GM23338 (cell line): Measurements from ENCODE around the gene SLAMF8. TPM values are rescaled to one million over a fixed set of nuclear protein-coding genes. Genes with fewer than 3 reads are reported as not detected.

Experiments
- ATAC-seq: fragments of 200-7000 bp; cut with Tn5 transposase; 3 replicates; pipeline ENCODE4 v1.9.1; 2020
- DNase-seq: peaks from one replicate; pipeline ENCODE4 v3.0.0-alpha.2; 2015; ENCODE audit warnings: low spot score
- H2AFZ ChIP-seq: fragments of 200-600 bp; sonication (generic); 2 replicates; pipeline ENCODE4 v1.8.0; 2016; ENCODE audit warnings: antibody characterized with exemption, mild to moderate bottlenecking, moderate library complexity
- H3F3A ChIP-seq: fragments of 200-600 bp; sonication (generic); replicated peaks from 2 replicates; pipeline ENCODE4 v1.8.0; 2017; ENCODE audit warnings: antibody characterized with exemption, mixed run types, low read depth
- H3K27ac ChIP-seq: fragments of 200-600 bp; sonication (generic); 2 replicates; pipeline ENCODE4 v1.6.1; 2016; ENCODE audit warnings: low read depth
- H3K27me3 ChIP-seq: fragments of 200-600 bp; sonication (generic); 2 replicates; pipeline ENCODE4 v1.8.0; 2016; ENCODE audit warnings: mild to moderate bottlenecking, mixed run types, moderate library complexity; ENCODE audit not compliant: insufficient read depth
- H3K36me3 ChIP-seq: fragments of 200-600 bp; sonication (generic); 2 replicates; pipeline ENCODE4 v1.8.0; 2016; ENCODE audit warnings: mild to moderate bottlenecking; ENCODE audit not compliant: insufficient read depth
- H3K4me1 ChIP-seq: fragments of 200-600 bp; sonication (generic); 2 replicates; pipeline ENCODE4 v1.8.0; 2016; ENCODE audit warnings: mild to moderate bottlenecking, moderate library complexity; ENCODE audit not compliant: insufficient read depth
- H3K4me2 ChIP-seq: fragments of 200-600 bp; sonication (generic); 2 replicates; pipeline ENCODE4 v1.7.1; 2017; ENCODE audit warnings: mixed run types
- H3K4me3 ChIP-seq: fragments of 200-600 bp; sonication (generic); 2 replicates; pipeline ENCODE4 v1.6.1; 2016; ENCODE audit warnings: mixed run types
- H3K79me2 ChIP-seq: fragments of 200-600 bp; sonication (generic); replicated peaks from 2 replicates; pipeline ENCODE4 v1.8.0; 2017; ENCODE audit warnings: mild to moderate bottlenecking; ENCODE audit not compliant: insufficient read depth
- H3K9me2 ChIP-seq: fragments of 200-600 bp; sonication (generic); 2 replicates; pipeline ENCODE4 v1.8.0; 2017; ENCODE audit not compliant: insufficient read depth
- H4K20me1 ChIP-seq: fragments of 200-600 bp; sonication (generic); replicated peaks from 2 replicates; pipeline ENCODE4 v1.8.0; 2017; ENCODE audit warnings: mild to moderate bottlenecking; ENCODE audit not compliant: insufficient read depth
- H3K27ac Mint-ChIP-seq: 2 replicates; pipeline ENCODE4 v1.8.0; 2020; ENCODE audit warnings: inconsistent platforms, mild to moderate bottlenecking, moderate library complexity, mixed read lengths
- H3K27me3 Mint-ChIP-seq: 3 replicates; pipeline ENCODE4 v1.8.0; 2022; ENCODE audit warnings: low read depth, mild to moderate bottlenecking, moderate library complexity, mixed read lengths, inconsistent platforms; ENCODE audit not compliant: insufficient read depth, poor library complexity
- H3K36me3 Mint-ChIP-seq: 3 replicates; pipeline ENCODE4 v1.8.0; 2021; ENCODE audit warnings: low read depth, mild to moderate bottlenecking, inconsistent platforms, moderate library complexity, mixed read lengths
- H3K4me1 Mint-ChIP-seq: 3 replicates; pipeline ENCODE4 v1.8.0; 2020; ENCODE audit warnings: mild to moderate bottlenecking, inconsistent platforms, mixed read lengths
- H3K4me3 Mint-ChIP-seq: 3 replicates; pipeline ENCODE4 v1.8.0; 2021; ENCODE audit warnings: moderate library complexity, mild to moderate bottlenecking, inconsistent platforms, mixed read lengths
- H3K9me3 Mint-ChIP-seq: 3 replicates; pipeline ENCODE4 v1.8.0; 2020; ENCODE audit warnings: moderate library complexity, mild to moderate bottlenecking, inconsistent platforms, mixed read lengths
- CREB1 ChIP-seq: fragments of 250-450 bp; sonication (Bioruptor Pico); IDR thresholded peaks from 2 replicates; pipeline ENCODE4 v1.5.0; 2020; ENCODE audit warnings: low read depth, mild to moderate bottlenecking, moderate library complexity
- ETS1 ChIP-seq: IDR thresholded peaks from 2 replicates; pipeline ENCODE4 v1.6.1; 2016; ENCODE audit warnings: antibody characterized with exemption
- EZH2 ChIP-seq: fragments of 200-600 bp; sonication (generic); IDR thresholded peaks from one replicate; pipeline ENCODE4 v1.8.0; 2017; ENCODE audit warnings: antibody characterized with exemption, mild to moderate bottlenecking, low read depth; ENCODE audit not compliant: unreplicated experiment
- EZH2phosphoT487 ChIP-seq: fragments of 200-600 bp; sonication (generic); IDR thresholded peaks from one replicate; pipeline ENCODE4 v1.8.1; 2018; ENCODE audit warnings: antibody characterized with exemption; ENCODE audit not compliant: unreplicated experiment
- JUNB ChIP-seq: IDR thresholded peaks from one replicate; pipeline ENCODE4 v1.6.1; 2016; ENCODE audit warnings: antibody characterized with exemption; ENCODE audit not compliant: unreplicated experiment
- NANOG ChIP-seq: IDR thresholded peaks from 2 replicates; pipeline ENCODE4 v1.6.1; 2016; ENCODE audit warnings: antibody characterized with exemption, borderline replicate concordance
- POLR2AphosphoS5 ChIP-seq: IDR thresholded peaks from 2 replicates; pipeline ENCODE4 v1.6.1; 2016; ENCODE audit warnings: antibody characterized with exemption, low read depth
- REST ChIP-seq: IDR thresholded peaks from one replicate; pipeline ENCODE4 v1.6.1; 2018; ENCODE audit warnings: antibody characterized with exemption; ENCODE audit not compliant: unreplicated experiment
- STAT1 ChIP-seq: IDR thresholded peaks from one replicate; pipeline ENCODE4 v1.6.1; 2016; ENCODE audit warnings: antibody characterized with exemption; ENCODE audit not compliant: unreplicated experiment
- ZNF114 ChIP-seq: fragments of 250-450 bp; sonication (Bioruptor Pico); IDR thresholded peaks from 2 replicates; pipeline ENCODE4 v1.5.0; 2020; ENCODE audit warnings: mild to moderate bottlenecking, moderate library complexity
- ZNF331 ChIP-seq: fragments of 250-450 bp; sonication (Bioruptor Pico); IDR thresholded peaks from 2 replicates; pipeline ENCODE4 v1.5.0; 2020; ENCODE audit warnings: low read depth, mild to moderate bottlenecking, moderate library complexity
- ZNF462 ChIP-seq: fragments of 250-450 bp; sonication (Bioruptor Pico); IDR thresholded peaks from 2 replicates; pipeline ENCODE4 v1.5.0; 2020; ENCODE audit warnings: mild to moderate bottlenecking, moderate library complexity
- polyA plus RNA-seq: library from polyadenylated mRNA; unstranded; fragments of >200 nt; fragmentation: Nextera tagmentation; extraction: Ambion mirVana; gene quantifications from 2 replicates; pipeline ENCODE4 v1.2.1, GENCODE V29; 2016
- total RNA-seq: library from RNA; depleted of rRNA; stranded (reverse); fragments of >200 nt; shearing (Covaris generic); gene quantifications from 2 replicates; pipeline ENCODE4 v1.2.3, GENCODE V29; 2014

Gene SLAMF8
- total and polyA plus RNA-seq, 2 experiments from 2014 or later: not detected

GRCh38 chr1:159866066-159866465 is 39.4 kb downstream of the SLAMF8 start:
- DNase-seq (no peak), ATAC-seq (no peak; the same call in 2 of the 3 replicates)
- Mint-ChIP-seq H3K4me1 (peaks cover 7% of the 10 kb centered on the region; the same call in 2 of the 3 replicates), H3K36me3 (no peaks in the 10 kb centered on the region), H3K27ac (no peak overlapping the region), H3K9me3 (no peaks in the 10 kb centered on the region; the same call in 2 of the 3 replicates), H3K4me3 (no peak overlapping the region), H3K27me3 (peaks cover 7% of the 10 kb centered on the region)
- no peaks in the 10 kb centered on the region; the same call in 1 of the 2 replicates for H3K36me3 ChIP-seq
- H3K4me1 ChIP-seq: no peaks in the 10 kb centered on the region
- H3F3A ChIP-seq: no peaks in the 10 kb centered on the region
- H4K20me1 ChIP-seq: no peaks in the 10 kb centered on the region
- no peak overlapping the region for H3K27ac ChIP-seq
- H3K9me2 ChIP-seq: no peaks in the 10 kb centered on the region
- TF ChIP-seq STAT1: no peak
- no peak for TF ChIP-seq ZNF114 (CRISPR knock-in tag)
- TF ChIP-seq JUNB: no peak
- TF ChIP-seq ZNF462: no peak
- no peak for TF ChIP-seq CREB1 (CRISPR knock-in tag)
- no peak for TF ChIP-seq POLR2AphosphoS5
- TF ChIP-seq NANOG: no peak
- TF ChIP-seq EZH2: no peak
- no peak for TF ChIP-seq ZNF331 (CRISPR knock-in tag)
- no peak for TF ChIP-seq ETS1
- TF ChIP-seq EZH2phosphoT487: no peak
- no peak for TF ChIP-seq REST
- H3K79me2 ChIP-seq: no peaks in the 10 kb centered on the region
- H3K4me3 ChIP-seq: no peak overlapping the region
- H2AFZ ChIP-seq: no peak overlapping the region
- no peaks in the 10 kb centered on the region for H3K27me3 ChIP-seq
- H3K4me2 ChIP-seq: no peak overlapping the region
